Measurements from ENCODE around the gene KMT2A. TPM values are rescaled to one million over a fixed set of nuclear protein-coding genes. Genes with fewer than 3 reads are reported as not detected.
A peak's percentile ranks its signal among the peaks of the same experiment; 100 is the strongest.

KMT2A gene
- total RNA-seq, 1 donor from 2014 or later: 63.6 TPM

- Mint-ChIP-seq H3K36me3 (peaks cover 40% of the 10 kb centered on the region), H3K4me1 (no peaks in the 10 kb centered on the region), H3K27ac (no peak overlapping the region), H3K9me3 (no peaks in the 10 kb centered on the region), H3K27me3 (ENCODE audit: insufficient read depth, low read depth) (no peaks in the 10 kb centered on the region), H3K4me3 (no peak overlapping the region)
- no peak for DNase-seq (ENCODE audit: low spot score)
- Histone ChIP-seq H3K79me2 (ENCODE audit: low read depth) (no peaks in the 10 kb centered on the region), H3K4me1 (no peaks in the 10 kb centered on the region), H3K4me3 (no peak overlapping the region), H3K27me3 (no peaks in the 10 kb centered on the region), H3K36me3 (peaks cover 37% of the 10 kb centered on the region), H3K9me3 (ENCODE audit: low read depth) (no peaks in the 10 kb centered on the region), H2AFZ (replicated peaks) (no peak overlapping the region), H3F3A (ENCODE audit: low read depth) (peaks cover 45% of the 10 kb centered on the region), H4K20me1 (ENCODE audit: low read depth) (peaks cover 16% of the 10 kb centered on the region), H3K4me2 (no peak overlapping the region), H3K27ac (no peak overlapping the region), H3K9ac (no peak overlapping the region)
- no peak for TF ChIP-seq CTCF (IDR thresholded peaks at IDR 0.05)
- TF ChIP-seq EZH2phosphoT487 (IDR thresholded peaks at IDR 0.05): no peak
- no peak for TF ChIP-seq EZH2 (IDR thresholded peaks at IDR 0.05)
Measured at GRCh38 chr11:118519549-118519948, 83.3 kb downstream of the KMT2A start.

- peaks cover 20% of the 10 kb centered on the region for H3K36me3 ChIP-seq
- peaks cover 31% of the 10 kb centered on the region for H3K36me3 Mint-ChIP-seq
Measured at GRCh38 chr11:118521892-118522311, 85.6 kb downstream of the KMT2A start.

GRCh38 chr11:118522571-118523072 lies 86.3 kb downstream of the KMT2A start:
- no peaks in the 10 kb centered on the region for H3K79me2 ChIP-seq (ENCODE audit: low read depth)
- Mint-ChIP-seq H3K4me3 (no peak overlapping the region), H3K4me1 (peaks cover 2% of the 10 kb centered on the region), H3K27ac (no peak overlapping the region), H3K27me3 (ENCODE audit: insufficient read depth, low read depth) (no peaks in the 10 kb centered on the region), H3K9me3 (no peaks in the 10 kb centered on the region), H3K36me3 (peaks cover 35% of the 10 kb centered on the region)
- no peak overlapping the region for H3K4me3 ChIP-seq
- H3K4me1 ChIP-seq: no peaks in the 10 kb centered on the region
- peaks cover 16% of the 10 kb centered on the region for H3K36me3 ChIP-seq
- TF ChIP-seq EZH2phosphoT487 (IDR thresholded peaks at IDR 0.05): no peak
- peak; percentile 49 for TF ChIP-seq CTCF (IDR thresholded peaks at IDR 0.05)
- TF ChIP-seq EZH2 (IDR thresholded peaks at IDR 0.05): no peak
- H3K27ac ChIP-seq: no peak overlapping the region
- peak; percentile 55 for DNase-seq (ENCODE audit: low spot score)
- H3K9me3 ChIP-seq (ENCODE audit: low read depth): no peaks in the 10 kb centered on the region
- H3K27me3 ChIP-seq: no peaks in the 10 kb centered on the region
- peaks cover 16% of the 10 kb centered on the region for H4K20me1 ChIP-seq (ENCODE audit: low read depth)
- no peak overlapping the region for H3K4me2 ChIP-seq
- no peak overlapping the region for H2AFZ ChIP-seq (replicated peaks)
- H3K9ac ChIP-seq: no peak overlapping the region
- H3F3A ChIP-seq (ENCODE audit: low read depth): peaks cover 64% of the 10 kb centered on the region

More at GRCh38 chr11:118521892-118522311, 85.6 kb downstream of the KMT2A start:
- Mint-ChIP-seq H3K4me3 (no peak overlapping the region), H3K4me1 (no peaks in the 10 kb centered on the region), H3K9me3 (no peaks in the 10 kb centered on the region), H3K27me3 (ENCODE audit: insufficient read depth, low read depth) (no peaks in the 10 kb centered on the region), H3K27ac (no peak overlapping the region)
- H3K4me1 ChIP-seq: no peaks in the 10 kb centered on the region
- H3K27ac ChIP-seq: no peak overlapping the region
- no peaks in the 10 kb centered on the region for H3K27me3 ChIP-seq
- H3K4me3 ChIP-seq: no peak overlapping the region
- no peak overlapping the region for H3K9ac ChIP-seq
- peaks cover 62% of the 10 kb centered on the region for H3F3A ChIP-seq (ENCODE audit: low read depth)
- peaks cover 16% of the 10 kb centered on the region for H4K20me1 ChIP-seq (ENCODE audit: low read depth)
- no peaks in the 10 kb centered on the region for H3K79me2 ChIP-seq (ENCODE audit: low read depth)
- H3K9me3 ChIP-seq (ENCODE audit: low read depth): no peaks in the 10 kb centered on the region
- H2AFZ ChIP-seq (replicated peaks): no peak overlapping the region
- TF ChIP-seq EZH2phosphoT487 (IDR thresholded peaks at IDR 0.05) (no peak), CTCF (IDR thresholded peaks at IDR 0.05) (no peak), EZH2 (IDR thresholded peaks at IDR 0.05) (no peak)
- no peak overlapping the region for H3K4me2 ChIP-seq
- DNase-seq (ENCODE audit: low spot score): no peak
